HepG2 (cell line): ENCODE data around the gene ANKRD39. TPM values are rescaled to one million over a fixed set of nuclear protein-coding genes. Genes with fewer than 3 reads are reported as not detected.
A peak's percentile ranks its signal among the peaks of the same experiment; 100 is the strongest.

Experiments
- ARNT2 ChIP-seq: sonication (generic); formaldehyde crosslinking; IDR thresholded peaks from 2 replicates; pipeline ENCODE4 v1.8.0; 2022; ENCODE audit warnings: mild to moderate bottlenecking, low read depth, missing genetic modification reagents, moderate library complexity
- FOSL1 ChIP-seq: sonication (generic); formaldehyde crosslinking; IDR thresholded peaks from 2 replicates; pipeline ENCODE4 v1.9.0; 2021; ENCODE audit warnings: missing genetic modification reagents, borderline replicate concordance
- KLF16 ChIP-seq, 2 experiments: sonication (generic) in 1 of 2; formaldehyde crosslinking in 1 of 2; IDR thresholded peaks; 2 replicates each; pipeline versions ENCODE4 v1.6.1 to v1.8.0; 2016 to 2023; ENCODE audit warnings: missing genetic modification reagents in 2 of 2, missing compliant biosample characterization in 1 of 2
- MEIS2 ChIP-seq: sonication (generic); formaldehyde crosslinking; IDR thresholded peaks from 2 replicates; pipeline ENCODE4 v1.9.0; 2021; ENCODE audit warnings: mild to moderate bottlenecking, missing genetic modification reagents
- MIER2 ChIP-seq: IDR thresholded peaks from 2 replicates; pipeline ENCODE4 v1.6.1; 2016; ENCODE audit warnings: missing biosample characterization, missing genetic modification reagents
- NR1H2 ChIP-seq: sonication (generic); formaldehyde crosslinking; IDR thresholded peaks from 2 replicates; pipeline ENCODE4 v1.8.1; 2022; ENCODE audit warnings: low read depth, missing genetic modification reagents, borderline replicate concordance
- PHF5A ChIP-seq: IDR thresholded peaks from one replicate; pipeline ENCODE4 v1.6.1; 2018; ENCODE audit warnings: low read depth, missing genetic modification reagents; ENCODE audit not compliant: unreplicated experiment
- PRPF4 ChIP-seq: fragments of 200-400 bp; formaldehyde crosslinking; IDR thresholded peaks from 2 replicates; pipeline ENCODE4 v1.6.1; 2016; ENCODE audit warnings: low read length, low read depth; ENCODE audit not compliant: poor library complexity, severe bottlenecking
- SETDB1 ChIP-seq: sonication (generic); formaldehyde crosslinking; IDR thresholded peaks from 2 replicates; pipeline ENCODE4 v1.5.1; 2020; ENCODE audit warnings: missing genetic modification reagents, mild to moderate bottlenecking, borderline replicate concordance
- SMARCC2 ChIP-seq: fragments of 450-650 bp; IDR thresholded peaks from 2 replicates; pipeline ENCODE4 v1.6.1; 2017; ENCODE audit warnings: antibody characterized with exemption, mild to moderate bottlenecking
- SNRNP70 ChIP-seq: fragments of 200-400 bp; formaldehyde crosslinking; IDR thresholded peaks from 2 replicates; pipeline ENCODE4 v1.6.1; 2017; ENCODE audit warnings: mild to moderate bottlenecking, low read depth, low read length, moderate library complexity
- SRSF4 ChIP-seq: fragments of 200-400 bp; formaldehyde crosslinking; IDR thresholded peaks from one replicate; pipeline ENCODE4 v1.6.1; 2018; ENCODE audit warnings: mild to moderate bottlenecking, low read depth, low read length, moderate library complexity; ENCODE audit not compliant: poor library complexity, severe bottlenecking
- SSRP1 ChIP-seq: IDR thresholded peaks from 2 replicates; pipeline ENCODE4 v1.6.1; 2016; ENCODE audit warnings: control low read depth
- ZFP36 ChIP-seq: fragments of 150-350 bp; IDR thresholded peaks from 2 replicates; pipeline ENCODE4 v1.6.1; 2018; ENCODE audit warnings: borderline replicate concordance, low read length, low read depth; ENCODE audit not compliant: partially characterized antibody
- ZFY ChIP-seq: sonication (generic); formaldehyde crosslinking; IDR thresholded peaks from 2 replicates; pipeline ENCODE4 v1.4.0; 2020; ENCODE audit warnings: missing genetic modification reagents
- ZNF143 ChIP-seq: sonication (generic); formaldehyde crosslinking; IDR thresholded peaks from 2 replicates; pipeline ENCODE4 v1.4.0; 2020; ENCODE audit warnings: missing genetic modification reagents
- ZNF251 ChIP-seq: sonication (generic); formaldehyde crosslinking; IDR thresholded peaks from 2 replicates; pipeline ENCODE4 v1.9.0; 2021; ENCODE audit warnings: mild to moderate bottlenecking, missing genetic modification reagents
- ZNF274 ChIP-seq: sonication (generic); formaldehyde crosslinking; IDR thresholded peaks from 2 replicates; pipeline ENCODE4 v1.5.1; 2020; ENCODE audit warnings: mild to moderate bottlenecking, missing genetic modification reagents
- ZNF292 ChIP-seq: sonication (generic); formaldehyde crosslinking; IDR thresholded peaks from 2 replicates; pipeline ENCODE4 v1.8.1; 2022; ENCODE audit warnings: mild to moderate bottlenecking, low read depth, missing genetic modification reagents, borderline replicate concordance
- ZNF484 ChIP-seq: sonication (generic); formaldehyde crosslinking; IDR thresholded peaks from 2 replicates; pipeline ENCODE4 v1.5.1; 2020; ENCODE audit warnings: mild to moderate bottlenecking, low read depth, missing genetic modification reagents, borderline replicate concordance
- ZNF749 ChIP-seq: sonication (generic); formaldehyde crosslinking; IDR thresholded peaks from 2 replicates; pipeline ENCODE4 v1.8.0; 2022; ENCODE audit warnings: mild to moderate bottlenecking, missing genetic modification reagents, moderate library complexity, borderline replicate concordance
- polyA plus RNA-seq, 8 experiments: library from polyadenylated mRNA; depleted of rRNA in 3 of 8; stranded (reverse) in 7 of 8; unstranded in 1 of 8; fragments of >200 nt; fragmentation: Illumina TruSeq in 4 of 8; extraction: Trizol in 4 of 8; gene quantifications; 2 replicates each; pipeline versions ENCODE4 v1.2.1 to v1.2.3, GENCODE V29; 2011 to 2016; ENCODE audit warnings: low read depth in 4 of 8, missing spikeins in 1 of 8, mixed read lengths in 1 of 8; ENCODE audit not compliant: insufficient read depth in 1 of 8
- total RNA-seq, 5 experiments: library from RNA; depleted of rRNA; stranded (reverse); fragments of >200 nt; fragmentation: Illumina TruSeq; extraction: Trizol; gene quantifications; 2 replicates each; pipeline ENCODE4 v1.2.3, GENCODE V29; 2016; ENCODE audit warnings: low read depth in 1 of 5
- TF ChIP-seq, protein P1 (sequence below): IDR thresholded peaks from 2 replicates; pipeline ENCODE4 v1.6.1; 2016; ENCODE audit warnings: low read depth, borderline replicate concordance
- TF ChIP-seq, protein P2 (sequence below): sonication (generic); formaldehyde crosslinking; IDR thresholded peaks from 2 replicates; pipeline ENCODE4 v1.5.1; 2020; ENCODE audit warnings: missing genetic modification reagents, mild to moderate bottlenecking, borderline replicate concordance
- TF ChIP-seq, protein P3 (sequence below): sonication (generic); formaldehyde crosslinking; IDR thresholded peaks from 2 replicates; pipeline ENCODE4 v1.4.0; 2020; ENCODE audit warnings: missing genetic modification reagents
- TF ChIP-seq, protein P4 (sequence below): sonication (generic); formaldehyde crosslinking; IDR thresholded peaks from 2 replicates; pipeline ENCODE4 v1.8.0; 2022; ENCODE audit warnings: mild to moderate bottlenecking, missing genetic modification reagents, moderate library complexity
- TF ChIP-seq, protein P5 (sequence below): sonication (generic); formaldehyde crosslinking; IDR thresholded peaks from 2 replicates; pipeline ENCODE4 v1.4.0; 2020; ENCODE audit warnings: missing genetic modification reagents, borderline replicate concordance

Gene ANKRD39
- total and polyA plus RNA-seq, 2 of the 13 experiments (the other 11 are each of a cell fraction or from before 2014, with no cell fraction given), result 23.2 to 24.8 TPM

DNA sequence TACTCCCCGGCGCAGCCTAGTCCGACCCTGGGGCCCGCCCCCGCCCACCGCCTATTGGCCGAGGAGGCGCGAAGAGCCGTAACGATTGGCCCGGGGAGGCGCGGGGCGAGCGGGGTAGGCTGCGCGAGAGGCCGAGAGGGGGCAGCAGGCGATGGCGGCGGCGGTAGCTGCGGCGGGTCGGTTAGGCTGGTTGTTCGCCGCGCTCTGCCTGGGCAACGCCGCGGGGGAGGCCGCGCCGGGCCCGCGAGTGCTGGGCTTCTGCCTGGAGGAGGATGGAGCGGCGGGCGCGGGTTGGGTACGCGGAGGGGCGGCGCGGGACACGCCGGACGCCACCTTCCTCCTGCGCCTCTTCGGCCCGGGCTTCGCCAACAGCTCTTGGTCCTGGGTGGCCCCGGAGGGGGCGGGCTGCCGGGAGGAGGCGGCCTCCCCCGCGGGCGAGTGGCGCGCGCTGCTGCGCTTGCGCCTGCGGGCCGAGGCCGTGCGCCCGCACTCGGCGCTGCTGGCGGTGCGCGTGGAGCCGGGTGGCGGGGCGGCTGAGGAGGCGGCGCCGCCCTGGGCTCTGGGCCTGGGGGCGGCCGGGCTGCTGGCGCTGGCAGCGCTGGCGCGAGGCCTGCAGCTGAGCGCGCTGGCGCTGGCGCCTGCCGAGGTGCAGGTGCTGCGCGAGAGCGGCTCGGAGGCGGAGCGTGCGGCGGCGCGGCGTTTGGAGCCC is 41.5 kb downstream of the ANKRD39 start, which contains the start of gene CNNM3 (continued):
- no peak for TF ChIP-seq SSRP1 (CRISPR knock-in tag)
- TF ChIP-seq, protein P1, sequence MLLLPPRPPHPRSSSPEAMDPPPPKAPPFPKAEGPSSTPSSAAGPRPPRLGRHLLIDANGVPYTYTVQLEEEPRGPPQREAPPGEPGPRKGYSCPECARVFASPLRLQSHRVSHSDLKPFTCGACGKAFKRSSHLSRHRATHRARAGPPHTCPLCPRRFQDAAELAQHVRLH, result no peak; the same call in 1 of the 2 replicates
- peak; percentile 60 for TF ChIP-seq SRSF4
- peak; percentile 91 for TF ChIP-seq ZFP36
- peak; percentile 71; the same call in 1 of the 2 replicates for TF ChIP-seq ZNF749 (CRISPR knock-in tag)
- peak; percentile 58 for TF ChIP-seq PHF5A (CRISPR knock-in tag)
- TF ChIP-seq ZFY (CRISPR knock-in tag), result peak; percentile 91
- no peak for TF ChIP-seq NR1H2 (CRISPR knock-in tag)
- no peak for TF ChIP-seq FOSL1 (CRISPR knock-in tag)
- no peak for TF ChIP-seq ZNF484 (CRISPR knock-in tag)
- TF ChIP-seq, protein P2, sequence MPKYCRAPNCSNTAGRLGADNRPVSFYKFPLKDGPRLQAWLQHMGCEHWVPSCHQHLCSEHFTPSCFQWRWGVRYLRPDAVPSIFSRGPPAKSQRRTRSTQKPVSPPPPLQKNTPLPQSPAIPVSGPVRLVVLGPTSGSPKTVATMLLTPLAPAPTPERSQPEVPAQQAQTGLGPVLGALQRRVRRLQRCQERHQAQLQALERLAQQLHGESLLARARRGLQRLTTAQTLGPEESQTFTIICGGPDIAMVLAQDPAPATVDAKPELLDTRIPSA (CRISPR knock-in tag), result no peak
- no peak for TF ChIP-seq MIER2
- TF ChIP-seq KLF16 (CRISPR knock-in tag; IDR thresholded peaks at IDR 0.05), result peak in 1 of 2 experiments; percentile 79; a peak in 2 of 4 replicates
- no peak for TF ChIP-seq ZNF143
- 0 out of 2 replicates have a peak, but pooled peaks have one; percentile 65 for TF ChIP-seq ZNF251
- TF ChIP-seq SNRNP70, result no peak
- TF ChIP-seq SETDB1 (CRISPR knock-in tag), result no peak
- TF ChIP-seq ZNF292 (CRISPR knock-in tag), result no peak
- TF ChIP-seq PRPF4, result no peak
- TF ChIP-seq, protein P3, sequence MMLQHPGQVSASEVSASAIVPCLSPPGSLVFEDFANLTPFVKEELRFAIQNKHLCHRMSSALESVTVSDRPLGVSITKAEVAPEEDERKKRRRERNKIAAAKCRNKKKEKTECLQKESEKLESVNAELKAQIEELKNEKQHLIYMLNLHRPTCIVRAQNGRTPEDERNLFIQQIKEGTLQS (CRISPR knock-in tag), result 0 out of 2 replicates have a peak, but pooled peaks have one; percentile 48
- no peak for TF ChIP-seq MEIS2
- TF ChIP-seq, protein P4, sequence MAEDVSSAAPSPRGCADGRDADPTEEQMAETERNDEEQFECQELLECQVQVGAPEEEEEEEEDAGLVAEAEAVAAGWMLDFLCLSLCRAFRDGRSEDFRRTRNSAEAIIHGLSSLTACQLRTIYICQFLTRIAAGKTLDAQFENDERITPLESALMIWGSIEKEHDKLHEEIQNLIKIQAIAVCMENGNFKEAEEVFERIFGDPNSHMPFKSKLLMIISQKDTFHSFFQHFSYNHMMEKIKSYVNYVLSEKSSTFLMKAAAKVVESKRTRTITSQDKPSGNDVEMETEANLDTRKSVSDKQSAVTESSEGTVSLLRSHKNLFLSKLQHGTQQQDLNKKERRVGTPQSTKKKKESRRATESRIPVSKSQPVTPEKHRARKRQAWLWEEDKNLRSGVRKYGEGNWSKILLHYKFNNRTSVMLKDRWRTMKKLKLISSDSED (CRISPR knock-in tag), result no peak
- peak; percentile 89 for TF ChIP-seq ARNT2
- TF ChIP-seq SMARCC2, result no peak
- TF ChIP-seq, protein P5, sequence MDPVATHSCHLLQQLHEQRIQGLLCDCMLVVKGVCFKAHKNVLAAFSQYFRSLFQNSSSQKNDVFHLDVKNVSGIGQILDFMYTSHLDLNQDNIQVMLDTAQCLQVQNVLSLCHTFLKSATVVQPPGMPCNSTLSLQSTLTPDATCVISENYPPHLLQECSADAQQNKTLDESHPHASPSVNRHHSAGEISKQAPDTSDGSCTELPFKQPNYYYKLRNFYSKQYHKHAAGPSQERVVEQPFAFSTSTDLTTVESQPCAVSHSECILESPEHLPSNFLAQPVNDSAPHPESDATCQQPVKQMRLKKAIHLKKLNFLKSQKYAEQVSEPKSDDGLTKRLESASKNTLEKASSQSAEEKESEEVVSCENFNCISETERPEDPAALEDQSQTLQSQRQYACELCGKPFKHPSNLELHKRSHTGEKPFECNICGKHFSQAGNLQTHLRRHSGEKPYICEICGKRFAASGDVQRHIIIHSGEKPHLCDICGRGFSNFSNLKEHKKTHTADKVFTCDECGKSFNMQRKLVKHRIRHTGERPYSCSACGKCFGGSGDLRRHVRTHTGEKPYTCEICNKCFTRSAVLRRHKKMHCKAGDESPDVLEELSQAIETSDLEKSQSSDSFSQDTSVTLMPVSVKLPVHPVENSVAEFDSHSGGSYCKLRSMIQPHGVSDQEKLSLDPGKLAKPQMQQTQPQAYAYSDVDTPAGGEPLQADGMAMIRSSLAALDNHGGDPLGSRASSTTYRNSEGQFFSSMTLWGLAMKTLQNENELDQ, result no peak
- TF ChIP-seq ZNF274 (CRISPR knock-in tag), result no peak
